ENCODE measurements around the gene CNOT6.

Gene CNOT6

DNA sequence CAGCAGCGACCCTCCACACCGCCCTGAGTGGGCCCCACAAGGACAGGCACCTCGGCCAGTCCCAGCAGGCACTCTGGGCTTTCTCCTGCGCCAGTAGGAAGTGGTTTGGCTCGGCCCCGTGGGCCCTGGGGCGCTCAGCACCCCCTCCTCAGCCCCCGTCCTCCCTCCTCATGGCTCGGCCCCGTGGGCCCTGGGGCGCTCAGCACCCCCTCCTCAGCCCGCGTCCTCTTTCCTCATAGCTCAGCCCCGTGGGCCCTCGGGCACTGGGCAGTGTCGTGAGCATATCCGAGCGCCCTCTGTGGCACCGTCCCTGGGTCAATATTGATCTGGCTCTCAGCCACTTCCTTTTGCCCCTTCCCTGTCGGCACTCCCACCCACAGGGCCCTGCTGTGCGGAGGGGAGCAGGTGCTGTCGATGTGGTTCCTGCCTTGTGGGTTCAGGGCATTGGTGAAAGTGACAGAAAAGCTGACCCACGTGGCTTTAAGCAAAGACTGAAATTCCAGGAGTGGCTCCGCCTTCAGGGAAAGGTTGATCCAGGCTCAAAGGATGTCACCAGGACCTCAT lies 102.6 kb downstream of the CNOT6 start:
- H3K36me3 ChIP-seq (ENCODE audit: control insufficient read depth in 2 of 2, insufficient read depth in 1 of 2, low read length in 2 of 2) = no peaks in the 10 kb centered on the region
- no peak overlapping the region for H3K4me3 ChIP-seq (ENCODE audit: low read depth, low read length)
- ChIA-PET POLR2A (interaction anchor here (1.1 kb wide), 1 partner anchor 103 kb away, joined by 3 read pairs; no protein-coding TSS in a partner anchor), CTCF (interaction anchor here (0.9 kb wide), 1 partner anchor 10 kb away, joined by 5 read pairs; no protein-coding TSS in a partner anchor)
- no peak overlapping the region for H3K27ac ChIP-seq (ENCODE audit: extremely low read depth, low read depth, low read length)
- H3K4me1 ChIP-seq (ENCODE audit: control insufficient read depth, insufficient read depth, low read length) = no peaks in the 10 kb centered on the region
- H3K9me3 ChIP-seq (ENCODE audit: control insufficient read depth, insufficient read depth, low read depth, low read length) = no peaks in the 10 kb centered on the region
- TF ChIP-seq ZNF211 (tag by site-specific recombination; IDR thresholded peaks at IDR 0.05; ENCODE audit: low read depth) (no peak), ZNF19 (tag by site-specific recombination; IDR thresholded peaks at IDR 0.05; ENCODE audit: low read depth) (no peak)
- TF ChIP-seq, protein P1, sequence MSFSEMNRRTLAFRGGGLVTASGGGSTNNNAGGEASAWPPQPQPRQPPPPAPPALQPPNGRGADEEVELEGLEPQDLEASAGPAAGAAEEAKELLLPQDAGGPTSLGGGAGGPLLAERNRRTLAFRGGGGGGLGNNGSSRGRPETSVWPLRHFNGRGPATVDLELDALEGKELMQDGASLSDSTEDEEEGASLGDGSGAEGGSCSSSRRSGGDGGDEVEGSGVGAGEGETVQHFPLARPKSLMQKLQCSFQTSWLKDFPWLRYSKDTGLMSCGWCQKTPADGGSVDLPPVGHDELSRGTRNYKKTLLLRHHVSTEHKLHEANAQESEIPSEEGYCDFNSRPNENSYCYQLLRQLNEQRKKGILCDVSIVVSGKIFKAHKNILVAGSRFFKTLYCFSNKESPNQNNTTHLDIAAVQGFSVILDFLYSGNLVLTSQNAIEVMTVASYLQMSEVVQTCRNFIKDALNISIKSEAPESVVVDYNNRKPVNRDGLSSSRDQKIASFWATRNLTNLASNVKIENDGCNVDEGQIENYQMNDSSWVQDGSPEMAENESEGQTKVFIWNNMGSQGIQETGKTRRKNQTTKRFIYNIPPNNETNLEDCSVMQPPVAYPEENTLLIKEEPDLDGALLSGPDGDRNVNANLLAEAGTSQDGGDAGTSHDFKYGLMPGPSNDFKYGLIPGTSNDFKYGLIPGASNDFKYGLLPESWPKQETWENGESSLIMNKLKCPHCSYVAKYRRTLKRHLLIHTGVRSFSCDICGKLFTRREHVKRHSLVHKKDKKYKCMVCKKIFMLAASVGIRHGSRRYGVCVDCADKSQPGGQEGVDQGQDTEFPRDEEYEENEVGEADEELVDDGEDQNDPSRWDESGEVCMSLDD (tag by site-specific recombination; IDR thresholded peaks at IDR 0.05) = no peak

GRCh38 chr5:180598316-180598701 lies 104.1 kb downstream of the CNOT6 start:
- TF ChIP-seq GLIS2 (tag by site-specific recombination; IDR thresholded peaks at IDR 0.05) (peak; percentile 38; the same call in 1 of the 2 replicates), ZNF514 (tag by site-specific recombination; IDR thresholded peaks at IDR 0.05) (no peak)
- no peak overlapping the region for H3K27ac ChIP-seq (ENCODE audit: extremely low read depth, low read depth, low read length)
- ChIA-PET CTCF (interaction anchor here (0.5 kb wide), 2 partner anchors 47 to 51 kb away, joined by 3 read pairs; partner anchors contain the start of gene FLT4), POLR2A (no interaction called here)
- no peak overlapping the region for H3K4me3 ChIP-seq (ENCODE audit: low read depth, low read length)
- H3K4me1 ChIP-seq (ENCODE audit: control insufficient read depth, insufficient read depth, low read length) = no peaks in the 10 kb centered on the region
- no peaks in the 10 kb centered on the region for H3K9me3 ChIP-seq (ENCODE audit: control insufficient read depth, insufficient read depth, low read depth, low read length)
- no peaks in the 10 kb centered on the region for H3K36me3 ChIP-seq (ENCODE audit: control insufficient read depth in 2 of 2, insufficient read depth in 1 of 2, low read length in 2 of 2)

- ChIA-PET POLR2A (no interaction called here), CTCF (interaction anchor here (0.5 to 1.2 kb wide), 2 partner anchors 20 to 48 kb away, joined by 3 read pairs; no protein-coding TSS in a partner anchor)
- H3K27ac ChIP-seq (ENCODE audit: extremely low read depth, low read depth, low read length) = no peak overlapping the region
- H3K9me3 ChIP-seq (ENCODE audit: control insufficient read depth, insufficient read depth, low read depth, low read length) = no peaks in the 10 kb centered on the region
- no peak overlapping the region for H3K4me3 ChIP-seq (ENCODE audit: low read depth, low read length)
- no peak for TF ChIP-seq GLIS1 (tag by site-specific recombination; IDR thresholded peaks at IDR 0.05)
- no peak for TF ChIP-seq ZBTB8A (tag by site-specific recombination; IDR thresholded peaks at IDR 0.05)
- no peak for TF ChIP-seq ZNF514 (tag by site-specific recombination; IDR thresholded peaks at IDR 0.05)
- no peak for TF ChIP-seq ZNF354C (tag by site-specific recombination; IDR thresholded peaks at IDR 0.05; ENCODE audit: borderline replicate concordance, low read depth)
- TF ChIP-seq GFI1B (tag by site-specific recombination; IDR thresholded peaks at IDR 0.05) = no peak
- TF ChIP-seq ZNF621 (tag by site-specific recombination; IDR thresholded peaks at IDR 0.05) = no peak
- no peak for TF ChIP-seq SALL2 (tag by site-specific recombination; IDR thresholded peaks at IDR 0.05; ENCODE audit: borderline replicate concordance)
- no peak for TF ChIP-seq ZNF223 (tag by site-specific recombination; IDR thresholded peaks at IDR 0.05)
- no peak for TF ChIP-seq ZNF132 (tag by site-specific recombination; IDR thresholded peaks at IDR 0.05; ENCODE audit: borderline replicate concordance)
- no peak for TF ChIP-seq ZNF785 (tag by site-specific recombination; IDR thresholded peaks at IDR 0.05)
- no peak for TF ChIP-seq ZNF449 (tag by site-specific recombination; IDR thresholded peaks at IDR 0.05)
- TF ChIP-seq ZNF677 (tag by site-specific recombination; IDR thresholded peaks at IDR 0.05) = no peak
- TF ChIP-seq, protein P2, sequence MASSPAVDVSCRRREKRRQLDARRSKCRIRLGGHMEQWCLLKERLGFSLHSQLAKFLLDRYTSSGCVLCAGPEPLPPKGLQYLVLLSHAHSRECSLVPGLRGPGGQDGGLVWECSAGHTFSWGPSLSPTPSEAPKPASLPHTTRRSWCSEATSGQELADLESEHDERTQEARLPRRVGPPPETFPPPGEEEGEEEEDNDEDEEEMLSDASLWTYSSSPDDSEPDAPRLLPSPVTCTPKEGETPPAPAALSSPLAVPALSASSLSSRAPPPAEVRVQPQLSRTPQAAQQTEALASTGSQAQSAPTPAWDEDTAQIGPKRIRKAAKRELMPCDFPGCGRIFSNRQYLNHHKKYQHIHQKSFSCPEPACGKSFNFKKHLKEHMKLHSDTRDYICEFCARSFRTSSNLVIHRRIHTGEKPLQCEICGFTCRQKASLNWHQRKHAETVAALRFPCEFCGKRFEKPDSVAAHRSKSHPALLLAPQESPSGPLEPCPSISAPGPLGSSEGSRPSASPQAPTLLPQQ (tag by site-specific recombination; IDR thresholded peaks at IDR 0.05) = no peak
- TF ChIP-seq ZNF350 (tag by site-specific recombination; IDR thresholded peaks at IDR 0.05) = no peak
- TF ChIP-seq ZFP37 (tag by site-specific recombination; IDR thresholded peaks at IDR 0.05) = no peak
- no peak for TF ChIP-seq ZNF174 (tag by site-specific recombination; IDR thresholded peaks at IDR 0.05)
- TF ChIP-seq BCL11A (tag by site-specific recombination; IDR thresholded peaks at IDR 0.05; ENCODE audit: low read depth) = no peak
- no peak for TF ChIP-seq ZNF211 (tag by site-specific recombination; IDR thresholded peaks at IDR 0.05; ENCODE audit: low read depth)
- TF ChIP-seq ZNF660 (tag by site-specific recombination; IDR thresholded peaks at IDR 0.05) = no peak
- no peaks in the 10 kb centered on the region for H3K36me3 ChIP-seq (ENCODE audit: control insufficient read depth in 2 of 2, insufficient read depth in 1 of 2, low read length in 2 of 2)
- no peaks in the 10 kb centered on the region for H3K4me1 ChIP-seq (ENCODE audit: control insufficient read depth, insufficient read depth, low read length)
These were observed 104.8 kb downstream of the CNOT6 start for GRCh38 chr5:180598797-180599589.
